HCEC 1CT (cell line): ENCODE results near the gene KANK4.

Experiments
- DNase-seq: peaks from one replicate; pipeline ENCODE4 v3.0.0-alpha.2; 2017

KANK4 gene

GRCh38 chr1:62318756-62319544, at the start of gene KANK4:
TSS of gene KANK4 (minus strand) at chr1:62319434. CDS start at chr1:62281564, 37,870 bp downstream.
- DNase-seq, result no peak

- DNase-seq, result no peak
These were observed 49.8 kb upstream of the KANK4 start for GRCh38 chr1:62368989-62369388.

- DNase-seq, result no peak
These were observed 47.8 kb upstream of the KANK4 start for GRCh38 chr1:62367005-62367557.

GRCh38 chr1:62364721-62365120, 45.5 kb upstream of the KANK4 start:
- DNase-seq, result no peak

- no peak for DNase-seq
These were observed 43.7 kb upstream of the KANK4 start for GRCh38 chr1:62362926-62363325.

- no peak for DNase-seq
These were observed 43.1 kb upstream of the KANK4 start for GRCh38 chr1:62362061-62362917.

- no peak for DNase-seq
These were observed 42.2 kb upstream of the KANK4 start for GRCh38 chr1:62361431-62361830.

GRCh38 chr1:62358665-62359373, 39.6 kb upstream of the KANK4 start:
- DNase-seq, result no peak

- no peak for DNase-seq
These were observed 38.7 kb upstream of the KANK4 start for GRCh38 chr1:62357916-62358315.

GRCh38 chr1:62356257-62356835, 37.1 kb upstream of the KANK4 start:
- peak; percentile 75 for DNase-seq

- no peak for DNase-seq
These were observed 35.9 kb upstream of the KANK4 start for GRCh38 chr1:62355095-62355494.

GRCh38 chr1:62353853-62354252, 34.6 kb upstream of the KANK4 start:
- no peak for DNase-seq

- DNase-seq, result no peak
These were observed 33.2 kb upstream of the KANK4 start for GRCh38 chr1:62352387-62352786.

GRCh38 chr1:62349470-62350233, 30.4 kb upstream of the KANK4 start:
- DNase-seq, result no peak

GRCh38 chr1:62346886-62347285, 27.7 kb upstream of the KANK4 start:
- no peak for DNase-seq

- DNase-seq, result no peak
These were observed 24.7 kb upstream of the KANK4 start for GRCh38 chr1:62343911-62344310.

- DNase-seq, result no peak
These were observed 23.0 kb upstream of the KANK4 start for GRCh38 chr1:62342270-62342669.

GRCh38 chr1:62341615-62342014, 22.4 kb upstream of the KANK4 start:
- DNase-seq, result no peak

- DNase-seq, result no peak
These were observed 21.9 kb upstream of the KANK4 start for GRCh38 chr1:62341089-62341488.

- no peak for DNase-seq
These were observed 18.7 kb upstream of the KANK4 start for GRCh38 chr1:62337706-62338631.
